GM12875 (cell line): ENCODE results near the gene FPR3.

ENCODE experiments used
- H3K4me3 ChIP-seq: one replicate; pipeline ENCODE4 v1.5.1; 2011; ENCODE audit warnings: low read depth, low read length, control low read depth
- TF ChIP-seq, protein P1 (sequence below): IDR thresholded peaks from 2 replicates; pipeline ENCODE4 v1.5.1; 2011; ENCODE audit warnings: low read depth, mild to moderate bottlenecking, control low read depth, inconsistent platforms, low read length, moderate library complexity, borderline replicate concordance; ENCODE audit not compliant: insufficient read depth

Gene FPR3

DNA sequence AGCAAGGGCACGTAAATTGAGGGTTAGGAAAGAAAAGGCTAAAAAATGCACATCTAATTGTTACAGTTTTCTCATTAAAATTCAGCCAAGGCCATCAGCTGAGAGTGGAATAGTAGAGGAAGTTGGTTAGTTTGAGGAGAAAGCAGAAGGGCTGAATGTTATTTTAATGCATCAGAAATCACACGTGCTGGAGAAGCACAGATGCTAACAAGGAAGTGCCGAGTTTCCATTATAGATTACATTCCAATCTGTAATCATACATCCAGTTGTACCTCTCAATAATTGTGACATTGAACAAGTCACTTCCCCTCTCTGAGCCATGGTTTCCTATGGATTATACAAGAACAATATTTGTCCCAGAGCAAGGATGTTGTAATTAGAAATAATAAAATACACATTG lies 25.1 kb downstream of the FPR3 start:
- no peak overlapping the region for H3K4me3 ChIP-seq
- TF ChIP-seq, protein P1, sequence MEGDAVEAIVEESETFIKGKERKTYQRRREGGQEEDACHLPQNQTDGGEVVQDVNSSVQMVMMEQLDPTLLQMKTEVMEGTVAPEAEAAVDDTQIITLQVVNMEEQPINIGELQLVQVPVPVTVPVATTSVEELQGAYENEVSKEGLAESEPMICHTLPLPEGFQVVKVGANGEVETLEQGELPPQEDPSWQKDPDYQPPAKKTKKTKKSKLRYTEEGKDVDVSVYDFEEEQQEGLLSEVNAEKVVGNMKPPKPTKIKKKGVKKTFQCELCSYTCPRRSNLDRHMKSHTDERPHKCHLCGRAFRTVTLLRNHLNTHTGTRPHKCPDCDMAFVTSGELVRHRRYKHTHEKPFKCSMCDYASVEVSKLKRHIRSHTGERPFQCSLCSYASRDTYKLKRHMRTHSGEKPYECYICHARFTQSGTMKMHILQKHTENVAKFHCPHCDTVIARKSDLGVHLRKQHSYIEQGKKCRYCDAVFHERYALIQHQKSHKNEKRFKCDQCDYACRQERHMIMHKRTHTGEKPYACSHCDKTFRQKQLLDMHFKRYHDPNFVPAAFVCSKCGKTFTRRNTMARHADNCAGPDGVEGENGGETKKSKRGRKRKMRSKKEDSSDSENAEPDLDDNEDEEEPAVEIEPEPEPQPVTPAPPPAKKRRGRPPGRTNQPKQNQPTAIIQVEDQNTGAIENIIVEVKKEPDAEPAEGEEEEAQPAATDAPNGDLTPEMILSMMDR: no peak

GRCh38 chr19:51820831-51821446 lies 26.0 kb downstream of the FPR3 start:
- TF ChIP-seq, protein P1: no peak
- H3K4me3 ChIP-seq: no peak overlapping the region

- H3K4me3 ChIP-seq: no peak overlapping the region
- TF ChIP-seq, protein P1: no peak
These were observed 26.5 kb downstream of the FPR3 start for GRCh38 chr19:51821456-51821855.

DNA sequence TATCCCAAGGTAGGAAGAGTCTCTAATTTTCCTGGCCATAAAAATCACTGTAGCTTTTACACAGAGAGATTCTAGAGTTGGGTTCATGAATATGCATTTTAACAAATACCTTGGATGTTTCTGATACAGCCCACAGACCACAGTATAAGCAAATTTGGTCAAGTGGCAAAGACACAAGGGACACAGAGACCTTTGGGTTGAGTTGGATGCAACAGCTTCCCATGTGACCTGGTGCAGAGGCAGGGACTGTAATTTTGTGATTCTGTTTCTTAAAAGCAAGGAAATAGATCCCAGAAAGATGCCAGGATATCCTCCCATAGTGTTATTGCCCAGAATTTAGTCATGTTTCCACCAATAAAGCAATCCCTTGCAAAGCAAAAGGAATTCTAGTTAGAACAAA lies 27.0 kb downstream of the FPR3 start:
- no peak overlapping the region for H3K4me3 ChIP-seq
- TF ChIP-seq, protein P1: no peak

DNA sequence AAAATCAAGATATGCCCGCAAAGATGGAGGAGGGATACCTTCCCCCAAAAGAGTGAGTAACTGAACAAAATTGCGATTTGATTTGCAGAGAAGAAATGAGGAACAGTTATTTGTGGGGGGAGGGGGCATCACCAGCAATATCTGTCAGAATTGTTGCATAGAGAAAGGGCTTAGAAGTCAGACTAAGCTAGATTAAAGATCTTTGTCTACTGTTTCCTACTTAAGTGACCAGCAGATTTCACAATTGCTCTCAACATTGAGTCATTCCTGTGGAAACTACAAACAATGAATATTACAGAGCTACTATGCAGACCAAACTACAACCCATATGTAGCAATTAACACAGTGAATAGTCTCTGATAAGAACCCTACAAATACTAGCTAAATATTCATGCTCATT lies 27.4 kb downstream of the FPR3 start:
- no peak overlapping the region for H3K4me3 ChIP-seq
- TF ChIP-seq, protein P1: no peak

DNA sequence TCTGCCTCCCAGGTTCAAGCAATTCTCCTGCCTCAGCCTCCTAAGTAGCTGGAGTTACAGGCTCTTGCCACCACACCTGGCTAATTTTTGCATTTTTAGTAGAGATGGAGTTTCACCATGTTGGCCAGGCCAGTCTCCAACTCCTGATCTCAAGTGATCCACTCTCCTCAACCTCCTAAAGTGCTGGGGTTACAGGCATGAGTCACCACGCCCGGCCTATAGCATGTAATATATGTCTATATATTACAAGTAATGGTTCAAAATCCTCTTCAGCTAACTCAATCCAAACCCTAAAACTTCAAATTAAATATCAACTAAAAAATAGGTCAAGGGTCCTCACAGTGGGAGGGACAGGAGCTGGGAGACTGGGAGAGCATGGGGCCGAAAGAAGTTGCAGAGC lies 28.0 kb downstream of the FPR3 start:
- no peak overlapping the region for H3K4me3 ChIP-seq
- TF ChIP-seq, protein P1: no peak

- TF ChIP-seq, protein P1: no peak
- H3K4me3 ChIP-seq: no peak overlapping the region
These were observed 29.5 kb downstream of the FPR3 start for GRCh38 chr19:51824281-51825005.
